ENCODE results near the gene CAPS2.

GRCh38 chr12:75360920-75361319, 30.8 kb upstream of the CAPS2 start:
- no peak for TF ChIP-seq YY1 (IDR thresholded peaks at IDR 0.05; ENCODE audit: insufficient read depth, insufficient read length)
- TF ChIP-seq ZNF274 (IDR thresholded peaks at IDR 0.05; ENCODE audit: low read depth, low read length), result no peak
- no peak for TF ChIP-seq SUZ12 (IDR thresholded peaks at IDR 0.05; ENCODE audit: extremely low read depth, insufficient read depth, insufficient read length)
